ENCODE results near the gene NT5M. TPM values are rescaled to one million over a fixed set of nuclear protein-coding genes. Genes with fewer than 3 reads are reported as not detected.

NT5M gene
- total RNA-seq, 1 donor from 2014 or later = 2.7 TPM

- no peak for DNase-seq (ENCODE audit: extremely low read depth, low read depth, low spot score)
These were observed 38.3 kb downstream of the NT5M start for GRCh38 chr17:17341452-17341851.

DNA sequence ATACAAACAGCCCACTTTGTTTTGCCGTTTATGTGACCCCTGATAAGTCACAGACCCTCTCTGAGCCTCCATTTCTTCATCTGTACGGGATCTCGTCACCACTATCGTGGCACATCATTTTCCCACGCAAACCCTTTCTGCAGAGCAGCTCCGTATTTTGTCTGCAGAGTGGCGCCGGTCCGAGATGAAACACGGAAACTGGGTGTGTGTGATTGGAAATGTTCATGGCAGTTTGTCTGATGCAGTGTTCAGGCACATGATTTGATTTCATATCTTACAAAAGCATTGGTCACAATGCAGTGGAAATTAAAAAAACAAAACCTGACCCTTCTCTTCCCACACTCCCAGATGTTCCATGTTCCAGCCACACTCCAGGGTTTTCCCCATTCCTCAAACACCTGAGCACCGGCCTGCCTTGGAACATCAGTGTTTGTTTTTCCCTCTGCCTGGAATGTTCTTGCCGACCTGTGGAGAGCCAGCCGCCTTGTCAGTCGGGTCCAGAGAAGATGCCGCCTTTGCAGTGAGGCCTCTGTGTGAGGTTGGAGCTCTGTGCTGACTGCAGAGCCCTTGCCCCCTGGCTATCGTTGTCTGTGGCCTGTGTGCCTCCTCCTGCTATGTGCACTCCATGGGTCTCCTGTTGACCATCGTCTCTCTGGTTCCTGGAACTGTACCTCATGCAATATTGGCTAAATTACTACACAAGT is 39.2 kb downstream of the NT5M start:
- no peak for DNase-seq (ENCODE audit: extremely low read depth, low read depth, low spot score)

DNA sequence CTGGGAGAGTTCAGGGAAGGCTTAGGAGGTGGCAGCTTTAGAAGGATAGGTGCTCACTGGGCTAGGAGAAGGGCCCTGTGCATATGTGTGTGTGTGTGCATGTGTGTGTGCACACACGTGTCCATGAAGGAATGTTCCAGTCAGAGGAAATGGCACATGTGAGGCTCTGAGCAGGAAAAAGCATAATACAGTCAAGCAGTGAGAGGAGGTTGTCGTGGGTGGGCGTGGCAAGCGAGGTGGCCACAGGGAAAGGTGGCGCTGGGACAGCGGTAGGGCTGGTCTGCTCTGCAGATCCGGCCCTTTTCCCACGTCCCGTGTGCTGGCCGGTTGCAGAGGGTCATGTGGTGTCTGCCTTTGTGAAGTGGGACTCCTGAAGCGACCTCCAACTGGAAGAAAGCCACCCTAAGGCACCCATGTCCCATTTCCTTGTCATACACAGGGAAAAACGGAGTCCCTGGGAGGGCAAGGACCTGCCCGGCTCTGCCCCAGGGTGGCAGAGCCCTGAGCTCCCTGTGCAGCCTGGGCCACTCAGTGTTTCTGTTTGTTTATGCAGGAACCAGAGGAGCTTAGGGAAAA is 40.1 kb downstream of the NT5M start:
- no peak for DNase-seq (ENCODE audit: extremely low read depth, low read depth, low spot score)

GRCh38 chr17:17343896-17344506 is 40.8 kb downstream of the NT5M start:
- DNase-seq (ENCODE audit: extremely low read depth, low read depth, low spot score) = no peak

DNA sequence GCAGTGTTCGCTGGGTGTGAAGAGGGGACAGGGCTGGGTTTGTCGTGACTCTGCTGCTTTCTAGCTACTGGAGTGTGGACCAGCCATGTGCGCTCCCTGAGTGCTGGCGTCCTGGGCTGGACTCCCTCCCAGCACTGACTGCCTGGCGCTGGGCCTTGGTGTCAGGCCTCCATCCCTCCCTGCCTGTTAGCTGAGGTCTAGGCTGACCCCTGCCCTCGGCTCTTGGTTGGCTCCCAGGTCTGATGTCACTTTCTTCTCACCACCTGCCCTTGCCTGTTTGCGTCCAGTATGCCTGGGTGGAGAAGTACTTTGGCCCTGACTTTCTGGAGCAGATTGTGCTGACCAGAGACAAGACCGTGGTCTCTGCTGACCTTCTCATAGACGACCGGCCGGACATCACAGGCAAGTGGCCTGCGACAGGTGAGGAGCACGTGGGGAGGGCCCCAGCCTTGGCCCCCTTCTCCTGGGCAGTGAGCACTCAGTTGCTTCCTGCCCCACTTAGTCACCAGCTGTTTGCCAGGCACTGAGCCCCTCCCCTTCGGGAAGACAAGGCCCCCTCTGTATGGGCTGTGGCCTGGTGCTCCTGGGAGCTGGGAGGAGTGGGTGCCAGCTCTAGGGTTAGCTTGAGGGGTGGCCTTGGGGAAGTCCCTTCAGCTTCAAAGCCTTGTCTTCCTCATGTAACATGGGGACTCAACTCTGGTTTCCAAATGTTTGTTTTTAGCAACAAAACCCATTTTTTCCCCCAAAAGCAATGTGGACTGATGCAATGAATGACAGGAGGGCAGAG is 41.5 kb downstream of the NT5M start:
- no peak for DNase-seq (ENCODE audit: extremely low read depth, low read depth, low spot score)

DNA sequence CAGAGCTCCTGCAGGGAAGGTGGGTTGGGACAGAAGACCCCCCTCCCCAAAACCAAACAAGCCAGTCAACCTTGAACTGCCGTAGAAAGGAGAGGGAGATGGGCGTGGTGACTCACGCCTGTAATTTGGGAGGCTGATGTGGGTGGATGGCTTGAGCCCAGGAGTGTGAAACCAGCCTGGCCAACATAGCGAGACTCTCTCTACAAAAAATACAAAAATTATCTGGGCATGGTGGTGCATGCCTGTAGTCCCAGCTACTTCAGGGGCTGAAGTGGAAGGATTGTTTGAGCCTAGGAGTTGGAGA is 42.1 kb downstream of the NT5M start:
- DNase-seq (ENCODE audit: extremely low read depth, low read depth, low spot score) = no peak

- no peak for DNase-seq (ENCODE audit: extremely low read depth, low read depth, low spot score)
These were observed 42.7 kb downstream of the NT5M start for GRCh38 chr17:17345686-17346427.

- DNase-seq (ENCODE audit: extremely low read depth, low read depth, low spot score) = no peak
These were observed 43.5 kb downstream of the NT5M start for GRCh38 chr17:17346428-17347233.

DNA sequence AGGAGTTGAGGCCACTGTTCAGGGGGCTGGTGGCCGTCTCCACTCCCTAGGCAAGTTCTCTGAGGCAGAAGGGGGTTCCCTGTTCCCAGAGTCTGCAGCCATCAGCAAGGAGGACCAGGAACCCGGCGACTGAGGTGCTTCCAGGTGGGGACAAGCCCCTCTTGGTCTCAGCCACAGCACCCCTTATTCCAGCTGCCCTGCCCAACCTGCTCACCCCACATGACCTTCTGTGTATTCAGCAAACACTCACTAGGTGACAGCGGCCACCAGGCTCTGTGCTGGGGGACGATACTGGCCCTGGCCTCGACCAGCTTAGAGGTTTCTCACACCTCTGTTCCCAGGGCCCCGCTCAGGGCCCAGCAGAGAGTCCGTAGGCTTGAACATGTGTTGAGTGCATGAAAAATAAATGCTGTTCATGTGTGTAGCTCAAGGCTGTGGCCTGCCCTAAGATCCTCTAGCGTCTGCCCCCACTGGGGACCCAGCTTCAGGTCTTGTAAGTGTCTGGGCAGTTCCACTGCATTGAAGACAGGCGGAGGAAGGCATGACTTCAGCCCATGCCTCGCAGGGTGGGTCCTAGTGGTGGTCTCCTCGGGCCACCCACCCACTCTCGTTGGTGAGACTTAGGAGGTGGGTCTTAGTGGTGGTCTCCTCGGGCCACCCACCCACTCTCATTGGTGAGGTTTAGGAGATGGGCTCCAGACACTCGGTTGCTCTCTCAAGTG is 44.2 kb downstream of the NT5M start:
- DNase-seq (ENCODE audit: extremely low read depth, low read depth, low spot score) = no peak

DNA sequence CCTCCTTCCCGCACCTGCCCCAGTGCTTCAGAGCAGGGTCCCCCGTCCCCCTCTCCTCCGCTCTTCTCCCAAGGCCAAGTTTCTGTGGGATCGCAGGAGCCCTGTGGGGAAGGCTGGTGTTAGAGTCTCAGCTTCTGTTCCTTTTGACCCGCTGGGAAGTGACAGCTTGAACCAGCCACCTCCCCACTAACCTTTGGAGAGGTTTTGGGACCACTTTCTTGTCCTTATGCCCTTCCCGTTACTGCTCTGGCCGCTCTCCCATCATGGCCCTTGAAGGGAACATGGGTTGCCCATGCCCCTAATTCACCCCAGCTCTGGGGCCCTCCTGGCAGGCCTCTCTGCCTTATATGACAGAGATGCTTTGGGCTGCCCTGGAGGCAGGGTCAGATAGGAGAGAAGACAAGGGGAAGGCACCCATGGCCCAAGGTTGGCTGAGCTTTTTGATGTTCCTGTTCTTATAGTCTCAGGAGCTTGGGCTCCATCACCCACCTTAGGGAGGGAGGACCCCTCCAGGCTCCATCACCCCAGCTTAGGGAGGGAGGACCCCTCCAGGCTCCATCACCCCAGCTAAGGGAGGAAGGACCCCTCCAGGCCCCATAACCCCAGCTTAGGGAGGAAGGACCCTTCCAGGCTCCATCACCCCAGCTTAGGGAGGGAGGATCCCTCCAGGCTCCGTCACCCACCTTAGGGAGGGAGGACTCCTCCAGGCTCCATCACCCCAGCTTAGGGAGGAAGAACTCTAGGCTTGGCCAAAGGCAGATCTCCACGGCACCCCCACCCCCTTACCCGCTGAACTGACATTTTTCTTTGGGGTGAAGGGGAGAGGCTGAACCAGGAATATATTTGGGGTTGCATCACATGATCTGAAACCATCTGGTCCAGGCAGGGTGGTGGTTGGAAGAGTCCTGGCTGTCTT is 45.0 kb downstream of the NT5M start:
- DNase-seq (ENCODE audit: extremely low read depth, low read depth, low spot score) = no peak

DNA sequence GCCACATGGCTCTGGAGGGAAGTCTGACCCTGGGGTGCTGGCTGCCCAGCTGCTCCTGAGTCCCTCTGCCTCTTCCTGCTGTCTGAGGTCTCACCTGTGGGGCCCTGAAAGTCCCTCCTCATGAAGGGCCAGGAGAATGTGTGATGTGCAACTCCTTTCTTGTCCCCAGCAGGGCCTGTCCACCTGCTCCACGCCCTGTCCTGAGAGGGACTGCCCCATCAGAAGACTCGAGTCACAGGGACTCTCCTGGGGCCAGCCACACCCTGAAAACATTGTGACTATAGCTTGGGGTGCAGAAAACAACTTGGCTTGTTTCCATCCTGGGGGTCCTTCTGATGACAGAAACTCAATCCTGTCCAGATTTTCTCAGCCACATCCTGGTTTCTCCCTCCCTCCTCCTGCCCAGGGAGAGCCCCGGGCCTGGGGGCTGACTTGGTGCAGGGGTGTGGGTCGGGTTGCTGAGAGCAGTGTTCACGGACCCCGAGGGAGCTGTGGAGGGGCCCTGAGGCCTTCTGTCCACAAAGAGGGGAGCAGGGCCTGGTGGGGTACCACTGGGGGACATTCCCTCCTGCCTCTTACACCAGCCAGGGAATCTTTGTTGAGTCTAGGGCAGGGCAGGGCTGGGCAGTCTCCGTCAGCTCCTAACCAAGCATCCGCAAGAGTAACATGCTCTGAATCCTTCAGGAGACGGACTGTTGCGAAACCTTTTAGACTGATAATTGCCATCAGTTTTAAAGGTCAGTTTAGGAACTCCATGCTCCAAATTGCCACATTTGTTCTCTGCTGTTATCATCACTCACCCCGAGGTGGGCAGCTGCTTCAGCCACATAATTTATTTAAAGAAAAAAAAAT is 45.9 kb downstream of the NT5M start:
- no peak for DNase-seq (ENCODE audit: extremely low read depth, low read depth, low spot score)

GRCh38 chr17:17349724-17350106 is 46.5 kb downstream of the NT5M start:
- no peak for DNase-seq (ENCODE audit: extremely low read depth, low read depth, low spot score)

DNA sequence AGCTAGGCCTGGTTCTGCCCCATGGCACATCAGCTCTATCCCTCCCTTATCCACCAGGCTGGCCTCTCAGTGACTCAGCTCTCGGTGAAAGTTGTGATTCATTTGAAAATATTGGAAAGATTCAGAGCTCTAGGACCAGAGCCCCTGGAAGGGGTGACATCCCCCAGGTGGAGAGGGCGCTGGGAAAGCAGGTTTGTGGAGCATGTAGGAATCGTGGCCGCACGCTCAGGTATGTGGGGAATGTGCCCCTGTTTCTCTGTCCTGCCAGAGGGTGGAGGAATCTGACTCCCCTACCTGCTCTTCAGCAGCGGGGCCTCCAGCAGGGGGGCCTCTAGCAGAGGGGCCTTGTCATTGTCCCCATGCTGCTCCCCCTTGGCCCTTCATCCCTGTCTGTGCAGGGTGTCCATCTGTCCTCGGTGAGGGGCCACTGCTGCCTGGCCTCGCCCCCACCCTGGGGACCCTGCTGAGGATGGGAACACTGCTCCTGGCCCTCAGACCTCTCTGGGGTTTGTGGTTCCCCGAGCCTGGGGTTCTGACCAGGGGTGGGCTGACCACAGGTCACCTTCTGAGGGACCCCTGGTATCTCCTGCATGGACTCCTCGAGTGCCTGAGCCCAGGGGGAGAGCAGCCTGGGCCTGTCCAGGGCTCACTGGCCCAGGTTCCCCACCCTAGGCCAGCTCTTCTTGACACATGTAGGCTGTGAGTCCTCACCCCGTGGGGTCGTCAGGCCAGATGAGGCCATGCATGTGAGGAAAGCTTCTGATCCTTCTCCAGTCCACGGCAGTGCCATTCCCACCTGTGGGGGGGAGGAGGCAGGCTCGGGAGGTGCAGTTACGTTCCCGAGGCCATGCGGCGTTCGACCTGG is 47.5 kb downstream of the NT5M start:
- no peak for DNase-seq (ENCODE audit: extremely low read depth, low read depth, low spot score)

DNA sequence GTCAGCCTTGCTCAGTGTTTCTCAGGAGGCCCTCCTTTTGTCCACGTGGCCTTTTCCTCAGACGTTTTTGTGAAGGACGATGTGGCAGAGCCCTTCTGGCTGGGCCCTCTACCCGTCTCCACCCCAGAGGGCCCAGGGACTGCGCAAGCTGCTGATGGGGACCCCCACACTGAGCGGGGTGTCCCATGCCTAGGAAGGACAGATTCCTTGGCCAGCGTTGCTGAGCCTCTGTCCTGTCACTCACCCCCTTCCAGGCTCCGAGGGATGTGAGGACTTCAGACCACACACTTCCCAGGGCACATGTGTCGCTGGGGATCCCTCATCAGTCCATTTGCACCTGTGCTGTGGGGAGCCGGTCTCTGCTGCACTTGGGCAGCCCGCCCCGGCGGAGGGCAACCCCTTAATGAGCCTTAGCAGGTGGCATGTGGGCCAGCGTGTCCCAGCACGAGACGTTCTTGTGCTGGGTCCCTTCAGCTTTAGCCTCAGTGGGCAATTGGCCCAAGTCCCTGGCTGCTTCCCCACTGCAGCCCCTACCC is 48.3 kb downstream of the NT5M start:
- no peak for DNase-seq (ENCODE audit: extremely low read depth, low read depth, low spot score)

DNA sequence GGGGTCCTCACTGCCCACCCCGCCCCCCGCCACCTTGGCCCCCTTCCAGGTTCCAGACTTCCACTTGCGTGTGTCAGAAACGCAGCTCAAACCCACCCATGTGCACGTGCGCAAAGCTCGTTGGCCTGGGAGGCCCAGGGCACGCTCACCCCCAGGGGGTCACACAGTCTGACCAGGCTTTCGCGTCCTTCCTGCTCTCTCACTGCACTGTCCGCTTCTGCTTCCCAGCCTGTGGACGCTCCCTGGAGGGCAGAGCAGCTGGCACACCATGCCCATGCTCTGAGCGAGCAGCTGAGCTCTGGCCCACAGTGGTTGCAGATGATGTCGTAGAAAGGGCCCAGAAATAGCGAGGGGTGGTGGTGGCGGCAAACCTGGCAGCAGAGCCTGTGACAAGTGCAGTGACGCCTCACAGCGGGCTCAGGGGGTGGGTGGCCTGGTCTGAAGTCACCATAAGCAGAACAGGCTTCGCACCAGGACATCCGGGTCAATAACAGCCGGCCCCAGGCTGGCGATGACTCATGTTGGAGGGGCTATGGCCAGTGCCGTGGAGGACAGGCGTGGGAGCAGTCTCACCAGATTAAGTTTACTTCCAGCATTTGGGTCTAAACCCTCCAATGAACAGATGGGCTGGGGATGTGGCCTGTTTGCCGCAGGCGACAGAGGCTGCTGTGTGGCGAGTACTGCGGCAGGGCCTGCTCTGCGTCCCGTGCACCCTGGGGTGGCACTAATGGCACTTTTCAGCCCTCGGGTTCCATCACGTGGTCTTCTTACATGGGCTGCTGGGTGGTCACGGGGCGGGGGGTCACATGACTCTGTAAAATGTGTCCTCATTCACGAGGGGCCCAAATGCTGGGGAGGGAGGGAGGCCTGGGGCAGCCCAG is 49.0 kb downstream of the NT5M start:
- DNase-seq (ENCODE audit: extremely low read depth, low read depth, low spot score) = peak; percentile 25
